OCI-LY3 (cell line): ENCODE measurements around the gene TIMM13.
A peak's percentile ranks its signal among the peaks of the same experiment; 100 is the strongest.

Source experiments
- H2AFZ ChIP-seq: fragments of 200-600, 300-600 bp; shearing (Covaris generic); 2 replicates; pipeline ENCODE4 v1.6.0; 2014; ENCODE audit warnings: antibody characterized with exemption, low read depth, low read length
- H3K27ac ChIP-seq: fragments of 200-600, 300-600 bp; sonication (generic); 2 replicates; pipeline ENCODE4 v1.5.1; 2014; ENCODE audit warnings: mild to moderate bottlenecking, low read length, moderate library complexity, mixed read lengths
- H3K27me3 ChIP-seq: fragments of 200-600, 300-600 bp; sonication (generic); 2 replicates; pipeline ENCODE4 v1.6.1; 2014; ENCODE audit warnings: low read depth, low read length, mixed read lengths
- H3K36me3 ChIP-seq: fragments of 200-600, 300-600 bp; sonication (generic); replicated peaks from 2 replicates; pipeline ENCODE3; 2014; ENCODE audit warnings: low read depth, low read length, mixed read lengths
- H3K4me1 ChIP-seq: fragments of 300-600, 200-600 bp; sonication (generic); 2 replicates; pipeline ENCODE4 v1.6.1; 2014; ENCODE audit warnings: low read length, mixed read lengths
- H3K4me2 ChIP-seq: fragments of 200-600, 300-600 bp; sonication (generic); 2 replicates; pipeline ENCODE4 v1.6.1; 2014; ENCODE audit warnings: low read length, mixed read lengths
- H3K4me3 ChIP-seq: fragments of 300-600, 200-600 bp; sonication (generic); 2 replicates; pipeline ENCODE4 v1.5.1; 2014; ENCODE audit warnings: antibody characterized with exemption, mild to moderate bottlenecking, low read length, moderate library complexity
- H3K79me2 ChIP-seq: fragments of 300-600, 200-600 bp; shearing (Covaris generic); 2 replicates; pipeline ENCODE4 v1.6.1; 2014; ENCODE audit warnings: mild to moderate bottlenecking, low read length, mixed read lengths
- H3K9ac ChIP-seq: fragments of 300-600, 200-600 bp; shearing (Covaris generic); 2 replicates; pipeline ENCODE4 v1.6.0; 2014; ENCODE audit warnings: mild to moderate bottlenecking, low read length, moderate library complexity
- H3K9me3 ChIP-seq: fragments of 200-600, 300-600 bp; shearing (Covaris generic); 2 replicates; pipeline ENCODE4 v1.6.1; 2014; ENCODE audit warnings: low read length, mixed read lengths; ENCODE audit not compliant: insufficient read depth
- H4K20me1 ChIP-seq: fragments of 200-600, 300-600 bp; sonication (generic); 2 replicates; pipeline ENCODE4 v1.6.1; 2016; ENCODE audit warnings: low read length, mixed read lengths; ENCODE audit not compliant: insufficient read depth
- EZH2phosphoT487 ChIP-seq: fragments of 200-600 bp; shearing (Covaris generic); IDR thresholded peaks from 2 replicates; pipeline ENCODE4 v1.6.1; 2018; ENCODE audit warnings: antibody characterized with exemption, mixed run types, low read depth
- TF ChIP-seq, protein P1 (sequence below): fragments of 200-600, 300-600 bp; sonication (generic); IDR thresholded peaks from 2 replicates; pipeline ENCODE4 v1.5.1; 2014; ENCODE audit warnings: antibody characterized with exemption, low read length, low read depth

The TIMM13 gene

DNA sequence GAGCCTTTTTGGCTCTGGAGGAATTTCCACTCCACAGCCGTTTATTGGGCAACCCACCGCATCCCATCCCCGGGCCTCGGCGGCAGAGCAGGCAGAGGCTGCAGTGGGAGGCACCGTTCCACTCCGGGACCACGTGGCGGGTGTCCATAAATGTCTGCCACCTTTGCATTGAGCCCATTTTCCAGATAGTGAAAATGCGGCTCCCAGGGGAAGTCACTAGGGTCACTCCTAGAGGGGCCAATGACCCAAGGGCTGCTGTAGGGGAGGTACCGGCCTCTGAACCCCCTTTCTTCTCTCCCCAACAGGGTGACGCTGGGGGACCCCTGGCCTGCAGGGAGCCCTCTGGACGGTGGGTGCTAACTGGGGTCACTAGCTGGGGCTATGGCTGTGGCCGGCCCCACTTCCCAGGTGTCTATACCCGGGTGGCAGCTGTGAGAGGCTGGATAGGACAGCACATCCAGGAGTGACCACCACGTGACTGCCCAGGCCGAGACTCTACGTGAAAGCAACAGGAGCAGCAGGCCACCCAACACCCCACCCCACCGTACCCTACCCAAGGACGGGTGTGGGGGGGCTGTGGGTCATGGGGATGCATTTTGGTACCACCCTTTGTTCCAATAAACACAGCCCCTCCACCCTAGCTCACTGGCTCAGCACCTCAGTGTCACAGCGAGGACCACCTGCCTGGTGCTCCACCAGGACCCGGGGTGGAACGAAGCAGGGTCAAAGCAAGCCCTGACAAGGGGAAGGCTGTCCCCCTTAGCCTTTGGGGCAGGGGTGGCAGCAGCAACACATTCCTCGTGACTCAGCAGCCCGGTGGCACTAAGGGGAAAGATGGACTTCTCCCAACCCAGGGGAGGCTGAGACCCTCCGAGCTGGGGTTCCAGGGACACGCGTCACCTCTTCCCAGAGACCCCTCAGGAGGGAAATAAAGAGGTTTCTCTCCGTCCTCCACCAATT, 1.5 kb downstream of the TIMM13 start:
- peaks cover 13% of the 10 kb centered on the region for H3K4me1 ChIP-seq
- peaks cover 38% of the 10 kb centered on the region for H3K79me2 ChIP-seq
- TF ChIP-seq EZH2phosphoT487, result no peak
- TF ChIP-seq, protein P1, sequence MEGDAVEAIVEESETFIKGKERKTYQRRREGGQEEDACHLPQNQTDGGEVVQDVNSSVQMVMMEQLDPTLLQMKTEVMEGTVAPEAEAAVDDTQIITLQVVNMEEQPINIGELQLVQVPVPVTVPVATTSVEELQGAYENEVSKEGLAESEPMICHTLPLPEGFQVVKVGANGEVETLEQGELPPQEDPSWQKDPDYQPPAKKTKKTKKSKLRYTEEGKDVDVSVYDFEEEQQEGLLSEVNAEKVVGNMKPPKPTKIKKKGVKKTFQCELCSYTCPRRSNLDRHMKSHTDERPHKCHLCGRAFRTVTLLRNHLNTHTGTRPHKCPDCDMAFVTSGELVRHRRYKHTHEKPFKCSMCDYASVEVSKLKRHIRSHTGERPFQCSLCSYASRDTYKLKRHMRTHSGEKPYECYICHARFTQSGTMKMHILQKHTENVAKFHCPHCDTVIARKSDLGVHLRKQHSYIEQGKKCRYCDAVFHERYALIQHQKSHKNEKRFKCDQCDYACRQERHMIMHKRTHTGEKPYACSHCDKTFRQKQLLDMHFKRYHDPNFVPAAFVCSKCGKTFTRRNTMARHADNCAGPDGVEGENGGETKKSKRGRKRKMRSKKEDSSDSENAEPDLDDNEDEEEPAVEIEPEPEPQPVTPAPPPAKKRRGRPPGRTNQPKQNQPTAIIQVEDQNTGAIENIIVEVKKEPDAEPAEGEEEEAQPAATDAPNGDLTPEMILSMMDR, result no peak
- H2AFZ ChIP-seq, result no peak overlapping the region
- H3K36me3 ChIP-seq, result peaks cover 38% of the 10 kb centered on the region
- peak overlapping the region; percentile 78; the same call in 1 of the 2 replicates for H3K9ac ChIP-seq
- H3K9me3 ChIP-seq, result no peaks in the 10 kb centered on the region
- peaks cover 20% of the 10 kb centered on the region for H4K20me1 ChIP-seq
- H3K4me3 ChIP-seq, result peak overlapping the region; percentile 80
- peak overlapping the region; percentile 90 for H3K4me2 ChIP-seq
- no peak overlapping the region for H3K27ac ChIP-seq
- no peaks in the 10 kb centered on the region for H3K27me3 ChIP-seq

DNA sequence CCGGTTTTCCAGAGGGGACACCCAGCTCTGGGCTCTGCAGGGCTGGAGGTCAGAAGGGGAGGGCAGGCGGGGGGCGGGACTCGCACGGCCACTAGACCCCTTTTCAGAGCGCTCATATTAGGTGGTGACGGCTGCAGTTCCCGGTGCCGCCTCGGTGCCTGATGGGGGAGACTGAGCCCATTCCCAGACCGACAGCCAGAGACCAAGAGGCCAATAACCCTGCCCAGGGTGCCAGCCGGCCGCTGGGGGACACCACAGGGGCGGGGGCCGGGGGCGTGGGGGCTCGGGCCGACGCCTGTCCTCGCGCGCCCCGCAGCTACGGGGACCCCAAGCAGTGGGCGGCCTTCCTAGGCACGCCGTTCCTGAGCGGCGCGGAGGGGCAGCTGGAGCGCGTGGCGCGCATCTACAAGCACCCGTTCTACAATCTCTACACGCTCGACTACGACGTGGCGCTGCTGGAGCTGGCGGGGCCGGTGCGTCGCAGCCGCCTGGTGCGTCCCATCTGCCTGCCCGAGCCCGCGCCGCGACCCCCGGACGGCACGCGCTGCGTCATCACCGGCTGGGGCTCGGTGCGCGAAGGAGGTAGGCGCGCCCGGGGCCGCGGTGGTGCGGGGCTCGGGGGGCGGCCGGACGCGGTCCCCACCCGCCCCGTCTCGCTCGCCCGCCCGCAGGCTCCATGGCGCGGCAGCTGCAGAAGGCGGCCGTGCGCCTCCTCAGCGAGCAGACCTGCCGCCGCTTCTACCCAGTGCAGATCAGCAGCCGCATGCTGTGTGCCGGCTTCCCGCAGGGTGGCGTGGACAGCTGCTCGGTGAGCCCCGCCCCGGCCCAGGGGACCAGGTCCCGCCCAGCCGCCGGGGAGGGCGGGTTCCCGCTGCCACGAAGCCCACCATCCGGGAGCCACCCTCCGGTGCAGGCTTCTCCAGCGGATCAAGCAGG, 2.4 kb downstream of the TIMM13 start:
- Histone ChIP-seq H3K79me2 (peaks cover 38% of the 10 kb centered on the region), H3K9ac (no peak overlapping the region), H3K27ac (no peak overlapping the region)

DNA sequence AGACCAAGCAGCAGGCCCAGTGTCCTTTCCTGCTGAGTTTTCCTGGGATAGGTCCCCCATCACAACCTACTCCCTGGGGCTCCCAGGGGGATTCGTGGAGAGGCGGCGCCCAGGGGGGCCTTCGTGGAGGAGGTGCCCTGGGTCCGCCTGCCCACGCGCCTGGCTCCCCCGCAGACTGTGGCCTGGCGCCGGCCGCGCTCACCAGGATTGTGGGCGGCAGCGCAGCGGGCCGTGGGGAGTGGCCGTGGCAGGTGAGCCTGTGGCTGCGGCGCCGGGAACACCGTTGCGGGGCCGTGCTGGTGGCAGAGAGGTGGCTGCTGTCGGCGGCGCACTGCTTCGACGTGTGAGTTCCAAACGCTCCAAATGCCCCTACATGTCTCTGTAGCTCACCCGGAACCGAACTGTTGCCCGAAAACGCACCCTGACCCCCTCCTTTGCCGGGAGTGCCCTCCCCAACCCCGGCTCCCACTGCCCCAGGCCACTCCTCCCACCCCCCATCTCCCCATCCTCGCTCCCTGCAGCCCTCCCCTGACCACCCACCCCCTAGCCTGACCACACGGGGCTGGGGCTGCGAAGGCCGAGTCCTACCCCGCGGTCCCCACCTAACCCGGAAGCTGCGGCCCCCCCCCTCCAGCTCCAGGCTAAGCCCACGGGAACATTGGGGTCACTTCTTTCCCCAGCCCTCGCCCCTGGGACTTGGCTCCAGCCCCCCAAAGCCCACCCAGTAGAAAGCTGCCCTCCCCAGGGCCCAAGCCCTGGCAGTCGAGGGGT, 3.3 kb downstream of the TIMM13 start:
- Histone ChIP-seq H3K9ac (no peak overlapping the region), H3K4me1 (peaks cover 13% of the 10 kb centered on the region), H2AFZ (no peak overlapping the region), H3K4me2 (no peak overlapping the region), H3K4me3 (no peak overlapping the region), H3K9me3 (no peaks in the 10 kb centered on the region), H4K20me1 (peaks cover 20% of the 10 kb centered on the region), H3K36me3 (peaks cover 25% of the 10 kb centered on the region), H3K27ac (no peak overlapping the region), H3K27me3 (no peaks in the 10 kb centered on the region), H3K79me2 (peaks cover 38% of the 10 kb centered on the region)
- TF ChIP-seq EZH2phosphoT487, result no peak
- TF ChIP-seq, protein P1, result no peak

More for the DNA sequence above, 2.4 kb downstream of the TIMM13 start:
- TF ChIP-seq, protein P1, result no peak
- no peak for TF ChIP-seq EZH2phosphoT487
- Histone ChIP-seq H3K27me3 (no peaks in the 10 kb centered on the region), H4K20me1 (peaks cover 20% of the 10 kb centered on the region), H3K4me3 (no peak overlapping the region), H3K4me1 (peaks cover 13% of the 10 kb centered on the region), H3K36me3 (peaks cover 31% of the 10 kb centered on the region), H3K4me2 (no peak overlapping the region), H2AFZ (no peak overlapping the region), H3K9me3 (no peaks in the 10 kb centered on the region)
